G401.6 (cell line): ENCODE results near the gene CXorf66.
"Not testable (repeated sequence)": the region's sequence is repeated elsewhere in the genome, so short reads cannot be mapped to it uniquely, and the experiment has no call there.

Experiments used
- FAIRE-seq: peaks from 2 replicates; lab custom pipeline; 2012; peaks lifted over from hg19 to GRCh38; lab: Jason Lieb, UNC

CXorf66 gene, protein sequence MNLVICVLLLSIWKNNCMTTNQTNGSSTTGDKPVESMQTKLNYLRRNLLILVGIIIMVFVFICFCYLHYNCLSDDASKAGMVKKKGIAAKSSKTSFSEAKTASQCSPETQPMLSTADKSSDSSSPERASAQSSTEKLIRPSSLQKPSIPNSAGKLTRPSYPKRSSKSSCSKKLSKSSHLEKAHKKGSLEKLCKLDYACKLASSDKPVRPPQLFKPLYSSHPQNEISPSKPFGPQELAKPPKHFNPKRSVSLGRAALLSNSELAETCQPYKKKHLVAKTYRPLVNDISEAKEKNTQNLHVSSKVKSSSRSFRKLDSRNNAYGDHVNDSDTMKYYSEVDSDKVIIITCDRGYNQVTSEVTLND

GRCh38 chrX:139965421-139965820 lies at the start of gene CXorf66:
CXorf66 (minus strand) TSS chrX:139965521; CDS start chrX:139965496, 25 bp downstream.
- FAIRE-seq, result no peak

- no peak for FAIRE-seq
Observed at GRCh38 chrX:139982856-139983255, 17.5 kb upstream of the CXorf66 start.

- no peak for FAIRE-seq
Observed at GRCh38 chrX:139974471-139974870, 9.2 kb upstream of the CXorf66 start.

DNA sequence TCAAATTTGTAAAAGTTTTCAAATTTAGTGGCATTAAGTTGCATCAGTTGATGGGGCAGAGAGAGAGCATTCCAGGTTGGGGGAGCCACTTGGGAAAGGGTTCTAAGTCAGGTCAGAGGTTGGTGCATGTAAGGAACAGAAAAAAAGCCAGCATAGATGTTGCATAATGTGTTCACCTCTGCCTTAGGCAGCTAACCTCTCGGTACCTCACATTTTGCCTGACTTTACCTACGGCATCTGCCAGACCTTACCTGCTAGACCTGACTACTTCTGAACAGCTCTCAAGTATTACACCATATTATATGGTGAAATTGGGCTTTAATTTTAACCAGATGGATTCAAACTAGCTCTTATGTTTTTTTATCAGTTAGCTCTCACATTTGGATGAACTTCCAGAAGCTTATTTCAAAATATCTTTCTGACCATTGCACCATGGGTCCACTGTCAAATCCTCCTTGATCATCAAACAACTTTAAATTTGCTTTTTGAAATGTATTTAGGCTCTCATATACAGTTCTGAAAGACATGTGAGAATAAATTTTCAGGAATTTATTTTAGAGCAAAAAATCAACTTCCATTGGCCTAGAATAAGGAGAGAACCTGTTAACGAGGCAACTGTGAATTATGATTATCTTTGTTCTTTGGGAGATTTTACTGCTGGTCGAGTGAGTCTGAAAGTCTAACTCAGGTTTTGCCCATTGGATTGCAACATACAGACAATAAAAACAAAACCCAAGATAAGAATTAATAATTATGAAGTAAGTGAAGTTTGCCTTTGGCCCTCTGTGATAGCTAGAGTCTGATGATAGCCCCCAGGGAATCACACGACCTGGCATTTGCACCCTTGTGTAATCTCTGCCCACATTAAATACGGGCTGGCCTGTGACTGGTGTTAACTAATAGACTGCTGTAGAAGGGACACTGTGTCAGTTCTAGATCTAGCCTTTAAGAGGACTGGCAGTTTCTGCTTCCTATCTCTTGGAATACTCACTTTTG lies 7.6 kb upstream of the CXorf66 start:
- no peak for FAIRE-seq

GRCh38 chrX:139972113-139972512 lies 6.8 kb upstream of the CXorf66 start:
- FAIRE-seq, result no peak

DNA sequence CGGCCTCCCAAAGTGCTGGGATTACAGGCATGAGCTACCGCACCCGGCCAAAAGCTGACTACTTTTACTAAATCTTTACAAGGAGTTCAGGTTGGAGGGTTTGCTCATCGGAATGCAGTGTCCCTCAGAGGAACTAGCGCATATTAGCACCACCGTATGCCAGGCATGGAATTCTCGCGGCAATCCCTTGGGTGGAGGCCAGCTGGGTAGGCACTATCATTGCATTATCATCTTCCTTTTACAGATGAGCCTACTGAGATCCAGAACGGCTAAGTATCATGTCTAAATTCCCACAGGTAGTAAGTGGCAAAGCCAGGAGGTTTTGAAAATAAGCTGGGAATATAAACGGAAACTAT lies 6.1 kb upstream of the CXorf66 start:
- no peak for FAIRE-seq

DNA sequence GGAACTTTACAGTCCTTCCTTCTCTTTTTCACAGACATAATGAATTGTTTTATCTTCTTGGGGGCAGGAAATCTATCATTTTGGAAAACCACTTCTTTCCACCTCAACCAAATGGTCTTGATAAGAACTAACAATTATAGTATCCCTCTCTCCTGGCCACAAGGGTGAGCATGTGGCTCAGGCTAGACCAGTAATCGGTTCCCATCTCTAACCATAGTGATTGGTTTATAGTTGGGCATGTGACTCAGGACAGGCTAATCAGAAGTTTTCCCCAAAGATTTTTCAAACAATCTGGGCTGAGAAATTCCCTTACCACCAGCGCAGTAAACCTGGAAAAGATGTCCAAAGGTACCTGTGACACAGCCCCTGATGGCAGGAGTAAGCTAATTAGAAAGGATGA lies 4.0 kb upstream of the CXorf66 start:
- no peak for FAIRE-seq

DNA sequence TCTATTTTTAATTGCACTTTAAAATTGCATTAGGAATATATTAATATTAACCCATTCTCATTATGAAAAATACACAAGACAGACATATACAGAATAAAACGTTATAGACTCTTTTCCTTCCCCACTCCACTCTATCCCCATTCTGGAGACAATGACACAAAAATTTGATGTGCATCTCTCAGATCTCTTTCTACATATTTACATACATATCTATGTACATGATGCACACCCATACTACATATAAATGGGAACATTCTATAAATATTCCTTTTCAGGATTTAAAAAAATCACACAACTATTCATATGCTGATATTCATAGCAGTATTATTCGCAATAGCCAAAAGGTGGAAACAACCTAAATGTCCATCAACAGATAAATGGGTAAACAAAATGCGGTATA lies 2.4 kb upstream of the CXorf66 start:
- no peak for FAIRE-seq

GRCh38 chrX:139967300-139967699 lies 2.0 kb upstream of the CXorf66 start:
- no peak for FAIRE-seq

DNA sequence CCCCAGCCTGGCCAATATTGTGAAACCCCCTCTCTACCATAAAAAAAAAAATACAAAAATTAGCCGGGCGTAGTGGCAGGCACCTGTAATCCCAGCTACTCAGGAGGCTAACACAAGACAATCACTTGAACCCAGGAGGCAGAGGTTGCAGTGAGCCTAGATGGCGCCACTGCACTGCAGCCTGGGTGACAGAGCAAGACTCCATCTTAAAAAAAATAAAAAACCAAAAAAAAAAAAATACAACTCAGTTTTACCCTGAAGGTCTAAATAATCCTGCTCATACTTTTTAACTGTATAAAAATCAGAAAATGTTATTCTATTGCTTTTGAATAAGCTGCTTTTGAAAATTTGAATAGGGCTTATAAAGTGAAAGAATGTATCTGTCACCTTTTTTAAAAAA lies 838 bp upstream of the CXorf66 start:
- not testable (repeated sequence) for FAIRE-seq

GRCh38 chrX:139961091-139961490 lies 4.2 kb downstream of the CXorf66 start:
- not testable (repeated sequence) for FAIRE-seq

DNA sequence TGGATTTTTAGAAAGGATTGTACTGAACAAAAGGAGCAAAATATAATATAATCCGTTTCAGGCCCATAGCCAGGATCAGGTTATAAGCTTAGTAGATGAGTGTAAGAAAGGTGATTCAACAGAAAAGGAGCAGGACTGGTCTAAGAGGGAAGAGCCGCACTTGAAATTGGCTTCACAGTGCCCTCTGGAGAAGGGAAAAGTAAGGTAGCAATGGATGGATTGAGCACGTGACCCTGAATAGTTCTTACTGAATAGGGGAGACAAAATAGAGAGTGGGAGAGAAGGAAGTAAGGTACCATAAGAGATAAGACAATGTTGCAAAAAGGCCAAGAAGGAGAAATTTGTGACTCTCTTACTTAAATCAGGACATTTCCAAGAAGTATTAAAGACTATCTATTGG lies 15.6 kb downstream of the CXorf66 start:
- no peak for FAIRE-seq

DNA sequence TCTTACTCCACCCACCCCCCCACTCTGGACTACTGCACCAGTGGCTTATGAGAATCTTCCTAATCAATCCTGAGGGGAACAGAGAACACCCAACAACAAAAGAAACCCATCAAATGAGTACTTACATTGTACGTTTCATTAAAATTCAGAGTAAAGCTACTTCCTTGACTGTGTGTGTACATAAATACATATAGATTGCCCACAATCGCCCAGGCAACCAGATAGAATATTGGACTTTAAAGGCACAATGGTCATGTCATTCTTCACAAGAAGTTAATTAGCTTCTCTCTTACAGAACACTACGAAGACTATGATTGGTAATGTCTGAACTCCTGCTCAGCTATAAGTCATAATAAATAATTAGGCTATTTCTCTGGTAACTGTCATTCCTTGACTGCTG lies 20.2 kb downstream of the CXorf66 start:
- FAIRE-seq, result no peak

GRCh38 chrX:139936259-139936658 lies 29.1 kb downstream of the CXorf66 start:
- FAIRE-seq, result no peak

DNA sequence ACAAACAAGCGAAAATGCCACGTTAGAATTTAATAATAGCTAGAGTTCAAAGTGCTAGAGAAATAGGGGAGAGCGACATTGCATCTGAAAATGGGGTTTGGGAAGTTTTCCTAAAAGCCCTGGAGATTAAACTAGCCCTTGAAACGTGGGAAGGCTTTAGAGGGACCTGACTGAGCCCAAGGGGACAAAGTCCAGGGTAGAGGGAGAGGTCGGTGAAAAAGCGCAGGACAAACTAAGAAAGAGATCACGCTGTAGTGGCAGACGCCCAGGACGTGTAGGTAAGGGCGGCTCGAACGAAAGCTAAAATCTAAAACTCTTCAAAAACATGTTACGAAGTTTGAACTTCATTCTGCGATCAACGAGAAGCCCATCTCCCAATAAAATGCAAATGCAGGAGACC lies 31.4 kb downstream of the CXorf66 start:
- no peak for FAIRE-seq

- no peak for FAIRE-seq
Observed at GRCh38 chrX:139932901-139933796, 32.2 kb downstream of the CXorf66 start, which contains the start of gene ATP11C. ATP11C (minus strand) TSS chrX:139933053; CDS start chrX:139932042, 1,011 bp downstream.

DNA sequence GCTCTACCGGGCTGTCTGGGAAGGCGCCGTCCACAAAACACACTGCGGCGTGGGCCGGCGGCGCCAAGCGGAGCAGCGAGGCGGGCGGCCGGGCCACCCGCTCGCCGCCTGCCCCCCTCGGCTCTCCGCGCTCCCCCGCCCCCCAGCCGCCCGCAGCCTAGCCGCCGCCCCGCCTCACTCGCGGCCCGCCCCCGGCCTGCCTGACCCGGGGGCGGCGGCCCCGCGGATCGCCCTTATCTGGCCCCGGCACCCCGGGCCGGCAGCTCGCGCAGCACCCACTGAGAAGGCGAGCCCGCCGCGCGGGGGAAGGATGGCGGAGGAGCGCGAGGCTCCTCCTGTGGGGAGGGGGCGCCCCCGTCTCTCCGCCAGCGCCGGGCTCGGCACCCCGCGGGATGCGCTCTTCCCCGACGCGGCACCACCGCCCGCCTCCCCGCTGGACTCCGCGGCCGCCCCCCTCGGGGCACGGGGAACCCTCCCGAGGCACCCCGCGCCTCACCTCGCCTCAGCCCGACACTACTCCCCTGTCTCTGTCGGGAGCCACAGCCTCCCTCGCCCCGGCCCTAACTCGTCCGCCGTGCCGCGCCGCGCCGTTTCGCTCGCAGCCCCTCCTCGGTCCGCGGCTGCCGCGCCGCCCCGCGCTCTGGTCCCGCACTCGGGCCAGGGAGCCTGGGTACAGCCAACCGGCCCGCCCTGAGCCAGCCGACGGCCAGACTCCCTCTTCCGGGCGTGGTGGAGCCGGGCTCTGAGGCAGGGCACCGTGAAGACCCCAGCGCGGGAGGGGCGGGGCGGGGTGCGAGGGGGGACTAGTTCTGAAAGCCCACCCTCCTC lies 33.0 kb downstream of the CXorf66 start:
- FAIRE-seq, result no peak

DNA sequence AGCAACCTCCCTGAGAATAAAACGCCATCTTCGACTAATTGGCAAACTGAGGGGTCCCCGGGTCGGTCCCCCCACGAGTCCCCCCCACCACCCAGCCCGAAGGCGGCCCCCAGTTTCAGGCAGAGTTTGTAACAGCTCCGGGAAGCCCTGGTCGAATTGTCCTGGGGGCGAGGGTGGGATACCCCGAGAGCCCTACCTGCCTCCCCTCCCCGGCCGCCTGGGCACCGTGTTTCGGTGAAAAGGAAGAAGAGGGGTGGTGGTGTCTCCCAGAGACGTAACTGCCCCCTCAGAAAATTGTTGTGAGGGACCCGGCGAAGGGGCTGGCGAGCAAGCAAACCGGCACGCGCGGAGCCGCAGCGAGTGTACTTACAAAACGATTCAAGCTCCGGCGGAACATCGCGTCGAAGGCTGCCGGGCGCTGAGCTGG lies 33.7 kb downstream of the CXorf66 start:
- FAIRE-seq, result no peak

GRCh38 chrX:139930916-139931645 lies 34.2 kb downstream of the CXorf66 start:
- FAIRE-seq, result no peak

DNA sequence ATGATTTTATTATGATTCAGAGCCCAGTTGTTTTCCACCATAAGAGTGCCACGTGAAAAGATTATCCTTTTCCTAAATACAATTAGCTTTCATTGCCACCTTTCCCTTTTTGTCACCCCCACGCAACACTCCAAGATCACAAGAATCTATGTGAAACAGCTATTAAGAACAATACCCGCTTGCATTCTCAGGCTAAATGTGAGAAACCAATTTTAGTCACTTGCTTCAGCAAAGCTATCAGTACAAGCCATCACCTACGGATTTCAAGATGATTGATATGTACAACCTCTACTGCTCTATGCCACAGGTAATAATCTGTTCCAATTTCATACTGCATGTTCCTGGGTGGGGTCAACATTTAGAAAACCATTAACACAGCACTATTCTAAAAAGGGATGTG lies 34.9 kb downstream of the CXorf66 start:
- FAIRE-seq, result no peak
